H1 (cell line): Measurements from ENCODE around the gene KATNIP.

ENCODE experiments used
- POLR2A ChIP-seq, 2 experiments: IDR thresholded peaks; 1 replicate in 1 of 2; 2 replicates in 1 of 2; pipeline ENCODE4 v1.6.1; 2011; ENCODE audit warnings: low read depth in 2 of 2, low read length in 2 of 2, mild to moderate bottlenecking in 2 of 2; ENCODE audit errors: control extremely low read depth in 1 of 2
- POLR2AphosphoS5 ChIP-seq: IDR thresholded peaks from 2 replicates; pipeline ENCODE4 v1.6.1; 2011; ENCODE audit warnings: low read depth, low read length
- TEAD4 ChIP-seq: IDR thresholded peaks from 2 replicates; pipeline ENCODE4 v1.6.1; 2012; ENCODE audit warnings: low read depth, low read length, inconsistent platforms, mixed read lengths
- TF ChIP-seq, protein P1 (sequence below), 3 experiments: IDR thresholded peaks; 1 replicate in 2 of 3; 2 replicates in 1 of 3; pipeline versions ENCODE4 v1.5.1 to v1.6.1; 2011; ENCODE audit warnings: low read length in 3 of 3, mild to moderate bottlenecking in 3 of 3, inconsistent platforms in 2 of 3, low read depth in 1 of 3, moderate library complexity in 1 of 3; ENCODE audit not compliant: insufficient read depth in 1 of 3; ENCODE audit errors: control extremely low read depth in 1 of 3
- TF ChIP-seq, protein P2 (sequence below): IDR thresholded peaks from 2 replicates; pipeline ENCODE4 v1.6.1; 2011; ENCODE audit warnings: low read length, improper control_type of control experiment

DNA sequence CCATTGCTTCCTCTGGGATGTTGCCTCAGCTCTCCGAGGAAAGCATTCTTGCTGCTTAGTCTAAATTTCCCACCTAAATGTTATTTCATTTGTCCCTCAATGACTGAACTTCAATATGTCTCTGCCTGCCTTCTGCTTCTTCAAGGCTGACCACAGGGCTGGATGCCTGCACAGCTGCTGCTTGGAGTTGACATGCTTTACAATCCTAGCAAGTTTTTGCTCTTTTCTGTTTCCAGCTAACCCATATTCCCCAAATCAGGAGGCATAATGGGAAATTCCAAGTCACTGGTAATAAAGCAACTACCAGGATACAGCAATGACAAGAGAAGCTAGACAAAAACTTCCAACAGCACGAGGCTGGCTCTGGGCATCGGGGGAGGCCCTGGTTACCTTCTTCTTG, 49.1 kb upstream of the KATNIP start:
- TF ChIP-seq POLR2AphosphoS5 (no peak), POLR2A (IDR thresholded peaks at IDR 0.05; ENCODE audit: control extremely low read depth in 1 of 2, low read depth in 2 of 2, low read length in 2 of 2) (no peak), TEAD4 (no peak)
- TF ChIP-seq, protein P1, sequence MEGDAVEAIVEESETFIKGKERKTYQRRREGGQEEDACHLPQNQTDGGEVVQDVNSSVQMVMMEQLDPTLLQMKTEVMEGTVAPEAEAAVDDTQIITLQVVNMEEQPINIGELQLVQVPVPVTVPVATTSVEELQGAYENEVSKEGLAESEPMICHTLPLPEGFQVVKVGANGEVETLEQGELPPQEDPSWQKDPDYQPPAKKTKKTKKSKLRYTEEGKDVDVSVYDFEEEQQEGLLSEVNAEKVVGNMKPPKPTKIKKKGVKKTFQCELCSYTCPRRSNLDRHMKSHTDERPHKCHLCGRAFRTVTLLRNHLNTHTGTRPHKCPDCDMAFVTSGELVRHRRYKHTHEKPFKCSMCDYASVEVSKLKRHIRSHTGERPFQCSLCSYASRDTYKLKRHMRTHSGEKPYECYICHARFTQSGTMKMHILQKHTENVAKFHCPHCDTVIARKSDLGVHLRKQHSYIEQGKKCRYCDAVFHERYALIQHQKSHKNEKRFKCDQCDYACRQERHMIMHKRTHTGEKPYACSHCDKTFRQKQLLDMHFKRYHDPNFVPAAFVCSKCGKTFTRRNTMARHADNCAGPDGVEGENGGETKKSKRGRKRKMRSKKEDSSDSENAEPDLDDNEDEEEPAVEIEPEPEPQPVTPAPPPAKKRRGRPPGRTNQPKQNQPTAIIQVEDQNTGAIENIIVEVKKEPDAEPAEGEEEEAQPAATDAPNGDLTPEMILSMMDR (IDR thresholded peaks at IDR 0.05; ENCODE audit: control extremely low read depth in 1 of 3, insufficient read depth in 1 of 3, low read depth in 1 of 3, low read length in 3 of 3): no peak
- TF ChIP-seq, protein P2, sequence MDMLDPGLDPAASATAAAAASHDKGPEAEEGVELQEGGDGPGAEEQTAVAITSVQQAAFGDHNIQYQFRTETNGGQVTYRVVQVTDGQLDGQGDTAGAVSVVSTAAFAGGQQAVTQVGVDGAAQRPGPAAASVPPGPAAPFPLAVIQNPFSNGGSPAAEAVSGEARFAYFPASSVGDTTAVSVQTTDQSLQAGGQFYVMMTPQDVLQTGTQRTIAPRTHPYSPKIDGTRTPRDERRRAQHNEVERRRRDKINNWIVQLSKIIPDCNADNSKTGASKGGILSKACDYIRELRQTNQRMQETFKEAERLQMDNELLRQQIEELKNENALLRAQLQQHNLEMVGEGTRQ: no peak
